ENCODE data around the gene KCNH5. TPM values are rescaled to one million over a fixed set of nuclear protein-coding genes. Genes with fewer than 3 reads are reported as not detected.

KCNH5 gene
- total and polyA plus RNA-seq, 2 of the 13 experiments (the other 11 are each of a cell fraction or from before 2014, with no cell fraction given) = not detected

DNA sequence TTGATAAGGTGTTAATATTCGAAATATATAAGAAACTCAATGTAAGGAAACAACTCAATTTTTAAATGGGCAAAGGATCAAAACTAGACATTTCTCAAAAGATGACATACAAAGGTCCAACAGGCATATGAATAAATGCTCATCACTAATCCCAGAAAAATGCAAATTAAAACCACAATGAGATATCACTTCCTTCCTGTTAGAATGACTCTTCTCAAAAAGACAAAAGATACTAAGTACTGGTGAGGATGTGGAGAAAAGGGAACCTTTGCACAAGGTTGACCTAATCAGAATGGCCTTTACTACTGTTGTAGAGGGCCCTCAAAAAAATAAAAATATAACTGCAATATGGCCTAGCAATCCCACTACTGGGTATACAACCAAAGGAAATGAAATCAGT, 383.4 kb downstream of the KCNH5 start:
- in situ Hi-C loops (cut with HindIII; ENCODE audit: extremely low pct_ligation_motif_present, low pct_unique_long_range_greater_than_20kb) (no loop called here), intact Hi-C loops (cut with micrococcal nuclease; ENCODE audit: unreplicated experiment) (no loop called here)
- H3K4me2 ChIP-seq (ENCODE audit: low read depth, low read length) = no peak overlapping the region
- no peak overlapping the region for H3K27ac ChIP-seq (ENCODE audit: extremely low read length, insufficient read depth, low read length)
- no peaks in the 10 kb centered on the region for H4K20me1 ChIP-seq (ENCODE audit: insufficient read depth, low read length)
- H2AFZ ChIP-seq (ENCODE audit: low read length) = no peak overlapping the region
- H3K27me3 ChIP-seq (ENCODE audit: control insufficient read depth in 1 of 2, insufficient read depth in 2 of 2, low read length in 2 of 2) = no peaks in the 10 kb centered on the region; a peak in 2 of 5 replicates
- DNase-seq (ENCODE audit: low spot score) (no peak), ATAC-seq (no peak), FAIRE-seq (no peak)
- no peaks in the 10 kb centered on the region for H3K79me2 ChIP-seq (ENCODE audit: insufficient read depth, low read length)
- no peaks in the 10 kb centered on the region for H3K4me1 ChIP-seq (ENCODE audit: insufficient read depth, low read length)
- no peak overlapping the region for H3K9ac ChIP-seq (ENCODE audit: insufficient read depth, low read depth, low read length)
- POLR2A ChIA-PET = no interaction called here
- TF ChIP-seq RELA (CRISPR knock-in tag; IDR thresholded peaks at IDR 0.05) (no peak), TMF1 (CRISPR knock-in tag; IDR thresholded peaks at IDR 0.05; ENCODE audit: low read depth) (no peak), ZNF335 (CRISPR knock-in tag; IDR thresholded peaks at IDR 0.05) (no peak), MBNL3 (CRISPR knock-in tag; conservative IDR thresholded peaks at IDR 0.05) (no peak), CREBL2 (CRISPR knock-in tag; IDR thresholded peaks at IDR 0.05; ENCODE audit: borderline replicate concordance) (no peak), PITX1 (CRISPR knock-in tag; IDR thresholded peaks at IDR 0.05) (no peak)
- 14% methylated on average over 1 of the region's 1 CpG for WGBS (ENCODE audit: low lambda C conversion rate)
- no peaks in the 10 kb centered on the region for H3K36me3 ChIP-seq (replicated peaks in 1 of 2; ENCODE audit: control insufficient read depth in 1 of 2, insufficient read depth in 2 of 2, low read length in 2 of 2)
- BruUV-seq (replicated peaks) = no TSS peak
- H3K9me3 ChIP-seq (ENCODE audit: low read length) = no peaks in the 10 kb centered on the region
- CTCF ChIA-PET (ENCODE audit: low intra/inter-chr PET ratio, low total read pairs) = no interaction called here
- H3K4me3 ChIP-seq (replicated peaks in 1 of 3; ENCODE audit: insufficient read depth in 1 of 3, low read depth in 2 of 3, low read length in 3 of 3) = no peak overlapping the region

- CTCF ChIA-PET (ENCODE audit: low intra/inter-chr PET ratio, low total read pairs) = no interaction called here
- no TSS peak for BruUV-seq (replicated peaks)
- Histone ChIP-seq H3K79me2 (ENCODE audit: insufficient read depth, low read length) (no peaks in the 10 kb centered on the region), H3K27ac (ENCODE audit: extremely low read length, insufficient read depth, low read length) (no peak overlapping the region), H3K9me3 (ENCODE audit: low read length) (no peaks in the 10 kb centered on the region), H4K20me1 (ENCODE audit: insufficient read depth, low read length) (no peaks in the 10 kb centered on the region), H3K9ac (ENCODE audit: insufficient read depth, low read depth, low read length) (no peak overlapping the region), H3K4me1 (ENCODE audit: insufficient read depth, low read length) (no peaks in the 10 kb centered on the region), H3K27me3 (ENCODE audit: control insufficient read depth in 1 of 2, insufficient read depth in 2 of 2, low read length in 2 of 2) (no peaks in the 10 kb centered on the region; a peak in 1 of 5 replicates), H3K4me2 (ENCODE audit: low read depth, low read length) (no peak overlapping the region), H2AFZ (ENCODE audit: low read length) (no peak overlapping the region), H3K4me3 (replicated peaks in 1 of 3; ENCODE audit: insufficient read depth in 1 of 3, low read depth in 2 of 3, low read length in 3 of 3) (no peak overlapping the region), H3K36me3 (replicated peaks in 1 of 2; ENCODE audit: control insufficient read depth in 1 of 2, insufficient read depth in 2 of 2, low read length in 2 of 2) (no peaks in the 10 kb centered on the region)
- intact Hi-C loops (cut with micrococcal nuclease; ENCODE audit: unreplicated experiment) = no loop called here
- POLR2A ChIA-PET = no interaction called here
- DNase-seq (ENCODE audit: low spot score) (no peak), FAIRE-seq (no peak), ATAC-seq (no peak)
- 88% methylated on average over 2 of the region's 2 CpGs for WGBS (ENCODE audit: low lambda C conversion rate)
- TF ChIP-seq BRCA1 (CRISPR knock-in tag; IDR thresholded peaks at IDR 0.05) (no peak), ZNF883 (CRISPR knock-in tag; IDR thresholded peaks at IDR 0.05; ENCODE audit: not compliant biosample characterization) (no peak), GATA4 (IDR thresholded peaks at IDR 0.05; ENCODE audit: borderline replicate concordance, low read depth) (no peak), U2AF1 (optimal IDR thresholded peaks at IDR 0.05; ENCODE audit: low read depth, low read length) (no peak), ZNF121 (CRISPR knock-in tag; IDR thresholded peaks at IDR 0.05) (no peak), KDM5B (CRISPR knock-in tag; IDR thresholded peaks at IDR 0.05; ENCODE audit: borderline replicate concordance) (no peak), ZIK1 (CRISPR knock-in tag; IDR thresholded peaks at IDR 0.05; ENCODE audit: borderline replicate concordance, low read depth) (no peak), EP300 (IDR thresholded peaks at IDR 0.05; ENCODE audit: low read depth in 2 of 2, low read length in 2 of 2) (no peak), EP300 (CRISPR knock-in tag; IDR thresholded peaks at IDR 0.05; ENCODE audit: borderline replicate concordance) (no peak)
- in situ Hi-C loops (cut with HindIII; ENCODE audit: extremely low pct_ligation_motif_present, low pct_unique_long_range_greater_than_20kb) = no loop called here
Measured at GRCh38 chr14:62658631-62659030, 386.6 kb downstream of the KCNH5 start.
